A549 (cell line): ENCODE measurements around the gene SAG.

ENCODE experiments used
- CHD2 ChIP-seq: fragments of 150-350 bp; IDR thresholded peaks from 2 replicates; pipeline ENCODE4 v1.6.1; 2014; ENCODE audit warnings: low read length; ENCODE audit not compliant: partially characterized antibody
- CTCF ChIP-seq: fragments of >200 bp; sonication (Bioruptor Twin); formaldehyde crosslinking; IDR thresholded peaks from 3 replicates; pipeline ENCODE4 v1.5.1; 2016
- HOXB13 ChIP-seq: fragments of 250-450 bp; sonication (Bioruptor Pico); IDR thresholded peaks from 2 replicates; pipeline ENCODE4 v1.5.0; 2020; ENCODE audit warnings: low read depth, mild to moderate bottlenecking, moderate library complexity
- JUN ChIP-seq, 2 experiments: fragments of >200 bp; sonication (Bioruptor Twin); formaldehyde crosslinking; IDR thresholded peaks; 2 replicates in 1 of 2; 3 replicates in 1 of 2; pipeline ENCODE4 v1.6.1; 2016 to 2017
- MYC ChIP-seq: IDR thresholded peaks from 2 replicates; pipeline ENCODE4 v1.6.1; 2012; ENCODE audit warnings: mild to moderate bottlenecking, inconsistent platforms, low read length, improper control_type of control experiment, borderline replicate concordance
- POLR2A ChIP-seq: IDR thresholded peaks from 2 replicates; pipeline ENCODE4 v1.6.1; 2012; ENCODE audit warnings: mild to moderate bottlenecking, low read length
- POLR2AphosphoS2 ChIP-seq: conservative IDR thresholded peaks from 2 replicates; pipeline ENCODE4 v1.6.1; 2012; ENCODE audit warnings: low read length, improper control_type of control experiment, inconsistent platforms
- RFX5 ChIP-seq: fragments of 450-650 bp; IDR thresholded peaks from 2 replicates; pipeline ENCODE4 v1.7.1; 2014; ENCODE audit warnings: antibody characterized with exemption, mild to moderate bottlenecking, moderate library complexity
- ZSCAN20 ChIP-seq: fragments of 250-450 bp; sonication (Bioruptor Pico); IDR thresholded peaks from 2 replicates; pipeline ENCODE4 v1.8.0; 2022; ENCODE audit warnings: mild to moderate bottlenecking, moderate library complexity

- TF ChIP-seq CTCF: no peak
- no peak for TF ChIP-seq POLR2AphosphoS2
- no peak for TF ChIP-seq ZSCAN20 (CRISPR knock-in tag)
- TF ChIP-seq POLR2A: no peak
- no peak for TF ChIP-seq CHD2
- no peak for TF ChIP-seq JUN (IDR thresholded peaks at IDR 0.05)
- no peak for TF ChIP-seq HOXB13
- no peak for TF ChIP-seq MYC
- TF ChIP-seq RFX5: no peak
Measured at GRCh38 chr2:233369462-233369861, 61.8 kb downstream of the SAG start.
